ENCODE data around the gene NCK1. TPM values are rescaled to one million over a fixed set of nuclear protein-coding genes. Genes with fewer than 3 reads are reported as not detected.

NCK1 gene
- total and polyA plus RNA-seq, 10 of the 15 experiments (the other 5 are each of a cell fraction or from before 2014, with no cell fraction given): 15.6 to 33.4 (median 25.0) TPM

GRCh38 chr3:136904746-136905145 is 42.7 kb downstream of the NCK1 start:
- SMC1A ChIA-PET (ENCODE audit: uncharacterized antibody, unreplicated experiment): no interaction called here
- intact Hi-C loops (cut with micrococcal nuclease; ENCODE audit: unreplicated experiment): loop anchor here (5.0 kb wide), 1 partner anchor 42 kb away; the partner anchor contains the start of gene NCK1
- RAD21 ChIA-PET (ENCODE audit: unreplicated experiment): no interaction called here
- FAIRE-seq (no peak), ATAC-seq (no peak), DNase-seq (ENCODE audit: low read depth, low spot score) (no peak)
- Histone ChIP-seq H3K9ac (ENCODE audit: control insufficient read depth, insufficient read depth, low read length) (no peak overlapping the region), H3K27ac (ENCODE audit: control insufficient read depth, insufficient read depth) (no peak overlapping the region), H4K20me1 (ENCODE audit: control insufficient read depth, insufficient read depth) (no peaks in the 10 kb centered on the region), H3K79me2 (ENCODE audit: control insufficient read depth, insufficient read depth, low read length) (peaks cover 85% of the 10 kb centered on the region), H3K4me1 (ENCODE audit: control insufficient read depth, insufficient read depth, low read length) (peaks cover 4% of the 10 kb centered on the region), H2AFZ (ENCODE audit: control insufficient read depth, low read depth, low read length) (no peak overlapping the region), H3K27me3 (replicated peaks in 1 of 2; ENCODE audit: control insufficient read depth in 2 of 2, insufficient read depth in 2 of 2, low read length in 1 of 2) (no peaks in the 10 kb centered on the region), H3K4me2 (ENCODE audit: control insufficient read depth, insufficient read depth) (no peak overlapping the region), H3K4me3 (no peak overlapping the region), H3K9me3 (replicated peaks; ENCODE audit: control insufficient read depth, insufficient read depth, low read length) (peaks cover 19% of the 10 kb centered on the region), H3K36me3 (ENCODE audit: control insufficient read depth in 2 of 2, insufficient read depth in 2 of 2, low read length in 1 of 2) (no peaks in the 10 kb centered on the region)
- in situ Hi-C loops (cut with MboI): no loop called here
- CTCF ChIA-PET: interaction anchor here (0.7 kb wide), 1 partner anchor 43 kb away, joined by 3 read pairs; no protein-coding TSS in a partner anchor
- POLR2A ChIA-PET: no interaction called here
- BruUV-seq (replicated peaks): no TSS peak
- 80% methylated on average over 3 of the region's 4 CpGs for WGBS (ENCODE audit: insufficient coverage, insufficient replicate concordance, low lambda C conversion rate, missing lambda C conversion rate)
- no peak for TF ChIP-seq SMAD1 (IDR thresholded peaks at IDR 0.05; ENCODE audit: low read depth, partially characterized antibody)
- no peak for TF ChIP-seq SPI1 (IDR thresholded peaks at IDR 0.05; ENCODE audit: borderline replicate concordance, insufficient read depth, low read depth, low read length)
- no peak for TF ChIP-seq NFXL1 (IDR thresholded peaks at IDR 0.05; ENCODE audit: borderline replicate concordance)
- no peak for TF ChIP-seq RFX5 (IDR thresholded peaks at IDR 0.05; ENCODE audit: low read depth, low read length)
- no peak for TF ChIP-seq RB1 (IDR thresholded peaks at IDR 0.05; ENCODE audit: borderline replicate concordance)
- TF ChIP-seq ZNF687 (IDR thresholded peaks at IDR 0.05): no peak
- TF ChIP-seq ZNF217 (IDR thresholded peaks at IDR 0.05): no peak
- no peak for TF ChIP-seq BMI1 (IDR thresholded peaks at IDR 0.05; ENCODE audit: borderline replicate concordance)
- TF ChIP-seq FOXK2 (IDR thresholded peaks at IDR 0.05): no peak

Measured in GM12878 (cell line).